ENCODE results near the gene ZCCHC17. TPM values are rescaled to one million over a fixed set of nuclear protein-coding genes. Genes with fewer than 3 reads are reported as not detected.

The ZCCHC17 gene
- total RNA-seq, 1 experiment from 2014 or later = 24.1 TPM

DNA sequence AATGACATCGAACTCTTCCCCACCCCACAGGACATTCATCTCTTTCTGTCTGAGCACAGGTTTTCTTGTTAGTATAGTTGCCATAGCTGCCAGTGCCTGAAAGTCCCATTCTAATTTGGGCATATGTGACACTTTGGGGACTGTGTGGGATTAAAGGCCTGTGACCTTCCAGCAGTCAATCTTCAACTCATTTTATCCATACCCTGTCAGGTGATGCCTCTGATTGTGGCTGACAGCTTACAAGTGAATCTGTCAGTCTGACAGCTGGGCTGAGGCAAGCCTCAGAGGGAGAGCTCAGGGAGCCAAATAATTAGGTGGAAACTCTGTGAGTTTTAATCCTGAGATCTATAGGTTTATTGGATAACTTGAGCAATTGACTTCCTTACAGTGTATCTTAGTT is 29.6 kb downstream of the ZCCHC17 start:
- intact Hi-C loops (cut with micrococcal nuclease; ENCODE audit: unreplicated experiment) = no loop called here
- H3K9me3 Mint-ChIP-seq (ENCODE audit: unreplicated experiment) = no peaks in the 10 kb centered on the region
- H3K4me1 Mint-ChIP-seq (ENCODE audit: low read depth, unreplicated experiment) = no peaks in the 10 kb centered on the region
- no peak overlapping the region for H3K27ac Mint-ChIP-seq (ENCODE audit: unreplicated experiment)
- no peaks in the 10 kb centered on the region for H3K4me1 ChIP-seq
- no peak for DNase-seq
- no peak overlapping the region for H3K4me3 ChIP-seq (ENCODE audit: low read depth, low read length)
- no TSS peak for BruUV-seq (replicated peaks)
- CTCF ChIA-PET = no interaction called here
- H3K27me3 ChIP-seq (replicated peaks; ENCODE audit: control insufficient read depth, insufficient read depth, low read length) = no peaks in the 10 kb centered on the region
- H3K4me3 Mint-ChIP-seq (ENCODE audit: unreplicated experiment) = no peak overlapping the region
- POLR2A ChIA-PET = interaction anchor here (0.6 kb wide), 1 partner anchor 47 kb away, joined by 4 read pairs; no protein-coding TSS in a partner anchor
- no peaks in the 10 kb centered on the region for H3K27me3 Mint-ChIP-seq (ENCODE audit: insufficient read depth, unreplicated experiment)
- no peaks in the 10 kb centered on the region for H3K9me3 ChIP-seq
- H3K36me3 ChIP-seq (ENCODE audit: control insufficient read depth, insufficient read depth, low read length) = no peaks in the 10 kb centered on the region
- no peaks in the 10 kb centered on the region for H3K36me3 Mint-ChIP-seq (ENCODE audit: insufficient read depth, unreplicated experiment)
- TF ChIP-seq, protein P1, sequence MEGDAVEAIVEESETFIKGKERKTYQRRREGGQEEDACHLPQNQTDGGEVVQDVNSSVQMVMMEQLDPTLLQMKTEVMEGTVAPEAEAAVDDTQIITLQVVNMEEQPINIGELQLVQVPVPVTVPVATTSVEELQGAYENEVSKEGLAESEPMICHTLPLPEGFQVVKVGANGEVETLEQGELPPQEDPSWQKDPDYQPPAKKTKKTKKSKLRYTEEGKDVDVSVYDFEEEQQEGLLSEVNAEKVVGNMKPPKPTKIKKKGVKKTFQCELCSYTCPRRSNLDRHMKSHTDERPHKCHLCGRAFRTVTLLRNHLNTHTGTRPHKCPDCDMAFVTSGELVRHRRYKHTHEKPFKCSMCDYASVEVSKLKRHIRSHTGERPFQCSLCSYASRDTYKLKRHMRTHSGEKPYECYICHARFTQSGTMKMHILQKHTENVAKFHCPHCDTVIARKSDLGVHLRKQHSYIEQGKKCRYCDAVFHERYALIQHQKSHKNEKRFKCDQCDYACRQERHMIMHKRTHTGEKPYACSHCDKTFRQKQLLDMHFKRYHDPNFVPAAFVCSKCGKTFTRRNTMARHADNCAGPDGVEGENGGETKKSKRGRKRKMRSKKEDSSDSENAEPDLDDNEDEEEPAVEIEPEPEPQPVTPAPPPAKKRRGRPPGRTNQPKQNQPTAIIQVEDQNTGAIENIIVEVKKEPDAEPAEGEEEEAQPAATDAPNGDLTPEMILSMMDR (IDR thresholded peaks at IDR 0.05; ENCODE audit: insufficient read depth in 1 of 2, low read depth in 1 of 2, low read length in 1 of 2, severe bottlenecking in 1 of 2, unreplicated experiment in 1 of 2) = no peak

DNA sequence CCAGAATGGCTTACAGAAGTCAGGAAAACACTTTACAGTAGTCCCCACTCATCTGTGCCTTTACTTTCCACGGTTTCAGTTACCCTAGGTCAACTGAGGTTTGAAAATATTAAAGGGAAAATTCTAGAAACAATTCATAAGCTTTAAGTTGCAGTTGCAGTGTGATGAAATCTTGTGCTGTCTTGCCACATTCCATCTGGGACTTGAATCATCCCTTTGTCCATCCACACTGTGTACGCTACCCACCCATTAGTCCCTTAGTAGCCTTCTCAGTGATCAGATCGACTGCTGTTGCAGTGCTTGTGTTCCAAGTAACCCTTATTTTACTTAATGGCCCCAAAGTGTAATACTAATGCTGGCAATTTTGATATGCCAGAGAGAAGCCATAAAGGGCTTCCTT is 30.5 kb downstream of the ZCCHC17 start:
- Histone ChIP-seq H3K9me3 (no peaks in the 10 kb centered on the region), H3K36me3 (ENCODE audit: control insufficient read depth, insufficient read depth, low read length) (no peaks in the 10 kb centered on the region), H3K4me3 (ENCODE audit: low read depth, low read length) (no peak overlapping the region), H3K4me1 (no peaks in the 10 kb centered on the region), H3K27me3 (replicated peaks; ENCODE audit: control insufficient read depth, insufficient read depth, low read length) (no peaks in the 10 kb centered on the region)
- BruUV-seq (replicated peaks) = no TSS peak
- DNase-seq = no peak
- CTCF ChIA-PET = no interaction called here
- POLR2A ChIA-PET = interaction anchor here (0.6 kb wide), 1 partner anchor 46 kb away, joined by 4 read pairs; no protein-coding TSS in a partner anchor
- Mint-ChIP-seq H3K27me3 (ENCODE audit: insufficient read depth, unreplicated experiment) (no peaks in the 10 kb centered on the region), H3K27ac (ENCODE audit: unreplicated experiment) (peak overlapping the region; percentile 39), H3K36me3 (ENCODE audit: insufficient read depth, unreplicated experiment) (no peaks in the 10 kb centered on the region), H3K9me3 (ENCODE audit: unreplicated experiment) (no peaks in the 10 kb centered on the region), H3K4me1 (ENCODE audit: low read depth, unreplicated experiment) (no peaks in the 10 kb centered on the region), H3K4me3 (ENCODE audit: unreplicated experiment) (no peak overlapping the region)
- TF ChIP-seq, protein P1 (IDR thresholded peaks at IDR 0.05; ENCODE audit: insufficient read depth in 1 of 2, low read depth in 1 of 2, low read length in 1 of 2, severe bottlenecking in 1 of 2, unreplicated experiment in 1 of 2) = no peak
- intact Hi-C loops (cut with micrococcal nuclease; ENCODE audit: unreplicated experiment) = no loop called here

DNA sequence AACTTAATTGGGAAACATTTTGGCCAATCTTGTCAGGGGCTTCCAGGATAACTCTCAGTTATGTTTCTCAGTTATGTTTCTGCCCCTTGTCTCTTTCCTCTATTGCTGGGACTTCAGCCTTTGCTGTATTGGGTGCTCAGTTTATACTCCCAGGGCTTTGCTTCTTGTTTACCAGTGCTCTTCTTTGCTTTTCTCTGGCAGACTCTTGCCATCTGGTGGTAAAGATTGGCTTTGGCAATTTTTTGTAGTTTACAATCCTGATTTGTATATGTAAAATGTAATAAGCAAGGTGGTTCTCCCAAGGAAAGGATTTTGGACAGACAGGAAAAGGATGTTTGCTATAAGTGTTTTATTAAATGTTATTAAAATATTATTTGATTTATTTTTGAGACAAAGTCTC is 38.2 kb downstream of the ZCCHC17 start:
- H3K4me1 ChIP-seq = no peaks in the 10 kb centered on the region
- CTCF ChIA-PET = interaction anchor here (1.3 kb wide), 1 partner anchor 149 kb away, joined by 3 read pairs; no protein-coding TSS in a partner anchor
- H3K9me3 ChIP-seq = no peaks in the 10 kb centered on the region
- DNase-seq = peak in 1 of 2 experiments; percentile 33
- H3K27ac Mint-ChIP-seq (ENCODE audit: unreplicated experiment) = no peak overlapping the region
- no peaks in the 10 kb centered on the region for H3K36me3 ChIP-seq (ENCODE audit: control insufficient read depth, insufficient read depth, low read length)
- intact Hi-C loops (cut with micrococcal nuclease; ENCODE audit: unreplicated experiment) = loop anchor here (1.0 kb wide), 1 partner anchor 151 kb away; no protein-coding TSS in a partner anchor
- H3K9me3 Mint-ChIP-seq (ENCODE audit: unreplicated experiment) = no peaks in the 10 kb centered on the region
- no peaks in the 10 kb centered on the region for H3K27me3 ChIP-seq (replicated peaks; ENCODE audit: control insufficient read depth, insufficient read depth, low read length)
- H3K27me3 Mint-ChIP-seq (ENCODE audit: insufficient read depth, unreplicated experiment) = no peaks in the 10 kb centered on the region
- BruUV-seq (replicated peaks) = no TSS peak
- H3K4me3 ChIP-seq (ENCODE audit: low read depth, low read length) = no peak overlapping the region
- H3K4me1 Mint-ChIP-seq (ENCODE audit: low read depth, unreplicated experiment) = no peaks in the 10 kb centered on the region
- no peak overlapping the region for H3K4me3 Mint-ChIP-seq (ENCODE audit: unreplicated experiment)
- POLR2A ChIA-PET = no interaction called here
- TF ChIP-seq, protein P1 (IDR thresholded peaks at IDR 0.05; ENCODE audit: insufficient read depth in 1 of 2, low read depth in 1 of 2, low read length in 1 of 2, severe bottlenecking in 1 of 2, unreplicated experiment in 1 of 2) = peak in 1 of 2 experiments; percentile 46
- H3K36me3 Mint-ChIP-seq (ENCODE audit: insufficient read depth, unreplicated experiment) = peaks cover 6% of the 10 kb centered on the region

Data from Caco-2 (cell line).